HCT116 (cell line): ENCODE measurements around the gene AKT1. TPM values are rescaled to one million over a fixed set of nuclear protein-coding genes. Genes with fewer than 3 reads are reported as not detected.

ENCODE experiments used
- ATAC-seq: fragments of 200-7000 bp; cut with Tn5 transposase; 2 replicates; pipeline ENCODE4 v1.9.1; 2020; ENCODE audit warnings: mild to moderate bottlenecking, moderate library complexity
- BruUV-seq: library from RNA; stranded (reverse); fragments of 400-500 nt; replicated peaks from 2 replicates; lab custom pipeline; 2021; lab: Mats Ljungman, UMichigan
- CTCF ChIA-PET: fragments of 300-600 bp; sonication (Branson Sonifier 250); formaldehyde crosslinking; loops from one replicate; lab custom pipeline; 2021; ENCODE audit warnings: antibody characterized with exemption; lab: Charles Lee
- POLR2A ChIA-PET: fragments of 300-600, 350-600 bp; sonication (Branson Sonifier 250); formaldehyde crosslinking; loops from one replicate; lab custom pipeline; 2021; ENCODE audit warnings: antibody characterized with exemption; lab: Charles Lee
- RAD21 ChIA-PET, 2 experiments: fragments of 300-600 bp; sonication (Branson Sonifier 250); formaldehyde crosslinking; loops; one replicate each; lab custom pipeline; 2023; ENCODE audit warnings: low total read pairs in 2 of 2; ENCODE audit not compliant: uncharacterized antibody in 2 of 2, unreplicated experiment in 2 of 2, low non-redundant PET in 1 of 2; lab: Charles Lee
- DNase-seq: peaks from one replicate; pipeline ENCODE4 v3.0.0-alpha.2; 2010; ENCODE audit warnings: low read depth, low spot score
- H2AFZ ChIP-seq: fragments of 200-600 bp; shearing (Covaris generic), sonication (generic); 2 replicates; pipeline ENCODE4 v1.6.1; 2017; ENCODE audit warnings: low read depth, mixed run types, mixed read lengths, antibody characterized with exemption, low read length; ENCODE audit not compliant: poor library complexity, severe bottlenecking
- H3K27ac ChIP-seq: 2 replicates; pipeline ENCODE4 v1.5.1; 2012; ENCODE audit warnings: low read depth, low read length
- H3K27me3 ChIP-seq: fragments of 200-600 bp; sonication (generic); 2 replicates; pipeline ENCODE4 v1.6.1; 2016; ENCODE audit warnings: mixed run types, low read length, mixed read lengths; ENCODE audit not compliant: insufficient read depth
- H3K36me3 ChIP-seq, 2 experiments: fragments of 200-500 bp in 1 of 2; fragments of 200-600 bp in 1 of 2; sonication (Bioruptor generic) in 1 of 2; sonication (generic) in 1 of 2; 2 replicates each; pipeline versions ENCODE4 v1.5.1 to v1.6.1; 2014 to 2016; ENCODE audit warnings: low read length in 2 of 2, inconsistent platforms in 1 of 2, mixed read lengths in 1 of 2, mixed run types in 1 of 2; ENCODE audit not compliant: insufficient read depth in 2 of 2, control insufficient read depth in 1 of 2
- H3K4me1 ChIP-seq, 2 experiments: fragments of 200-600 bp in 1 of 2; sonication (generic) in 1 of 2; 2 replicates each; pipeline versions ENCODE4 v1.5.1 to v1.6.1; 2012 to 2017; ENCODE audit warnings: low read length in 2 of 2, inconsistent platforms in 1 of 2, mild to moderate bottlenecking in 1 of 2, mixed read lengths in 1 of 2, mixed run types in 1 of 2, moderate library complexity in 1 of 2; ENCODE audit not compliant: insufficient read depth in 2 of 2, control insufficient read depth in 1 of 2
- H3K4me2 ChIP-seq: fragments of 200-600 bp; sonication (generic); 2 replicates; pipeline ENCODE4 v1.6.1; 2017; ENCODE audit warnings: mixed run types, low read length, mixed read lengths
- H3K4me3 ChIP-seq, 2 experiments: fragments of 200-600 bp in 1 of 2; sonication (generic) in 1 of 2; replicated peaks in 1 of 2; 2 replicates each; pipeline ENCODE4 v1.5.1; 2011 to 2016; ENCODE audit warnings: low read length in 2 of 2, control low read depth in 1 of 2, low read depth in 1 of 2, mild to moderate bottlenecking in 1 of 2, mixed read lengths in 1 of 2, mixed run types in 1 of 2
- H3K79me2 ChIP-seq: fragments of 200-600 bp; sonication (generic); 2 replicates; pipeline ENCODE4 v1.6.1; 2017; ENCODE audit warnings: mild to moderate bottlenecking, mixed run types, low read length, moderate library complexity, mixed read lengths; ENCODE audit not compliant: insufficient read depth
- H3K9ac ChIP-seq: fragments of 200-600 bp; sonication (generic); 2 replicates; pipeline ENCODE4 v1.6.1; 2016; ENCODE audit warnings: low read length, mixed read lengths
- H3K9me2 ChIP-seq: fragments of 200-600 bp; sonication (generic), shearing (Covaris generic); 2 replicates; pipeline ENCODE4 v1.6.1; 2017; ENCODE audit warnings: mixed run types, mild to moderate bottlenecking, moderate library complexity; ENCODE audit not compliant: insufficient read depth
- H3K9me3 ChIP-seq, 2 experiments: fragments of 200-500 bp in 1 of 2; fragments of 200-600 bp in 1 of 2; sonication (Bioruptor generic) in 1 of 2; sonication (generic) in 1 of 2; 2 replicates each; pipeline ENCODE4 v1.6.1; 2014 to 2017; ENCODE audit warnings: low read length in 2 of 2, mixed read lengths in 2 of 2, inconsistent platforms in 1 of 2, low read depth in 1 of 2, mild to moderate bottlenecking in 1 of 2, mixed run types in 1 of 2, moderate library complexity in 1 of 2; ENCODE audit not compliant: control insufficient read depth in 1 of 2, insufficient read depth in 1 of 2
- H4K20me1 ChIP-seq: fragments of 200-600 bp; sonication (generic), shearing (Covaris generic); 2 replicates; pipeline ENCODE4 v1.6.1; 2017; ENCODE audit warnings: mixed run types, mild to moderate bottlenecking, moderate library complexity; ENCODE audit not compliant: insufficient read depth
- ATF3 ChIP-seq: IDR thresholded peaks from 2 replicates; pipeline ENCODE4 v1.6.1; 2012
- CBX3 ChIP-seq: IDR thresholded peaks from 2 replicates; pipeline ENCODE4 v1.6.1; 2012; ENCODE audit warnings: low read depth
- CEBPB ChIP-seq: IDR thresholded peaks from 2 replicates; pipeline ENCODE4 v1.6.1; 2012; ENCODE audit warnings: low read depth
- CTCF ChIP-seq, 3 experiments: fragments of 200-600 bp in 1 of 3; sonication (generic) in 1 of 3; IDR thresholded peaks in 2 of 3; conservative IDR thresholded peaks in 1 of 3; 2 replicates each; pipeline ENCODE4 v1.5.1; 2012 to 2017; ENCODE audit warnings: low read depth in 2 of 3, low read length in 2 of 3, antibody characterized with exemption in 1 of 3, borderline replicate concordance in 1 of 3, control low read depth in 1 of 3, mild to moderate bottlenecking in 1 of 3, mixed read lengths in 1 of 3, mixed run types in 1 of 3, moderate library complexity in 1 of 3; ENCODE audit not compliant: insufficient read depth in 1 of 3
- EZH2 ChIP-seq: fragments of 200-600 bp; sonication (generic); IDR thresholded peaks from 2 replicates; pipeline ENCODE4 v1.6.1; 2017; ENCODE audit warnings: antibody characterized with exemption, mixed run types
- JUND ChIP-seq: IDR thresholded peaks from 2 replicates; pipeline ENCODE4 v1.6.1; 2012
- POLR2AphosphoS5 ChIP-seq: IDR thresholded peaks from 2 replicates; pipeline ENCODE4 v1.6.1; 2011; ENCODE audit warnings: mild to moderate bottlenecking, low read depth, low read length, moderate library complexity
- REST ChIP-seq: IDR thresholded peaks from 2 replicates; pipeline ENCODE4 v1.6.1; 2012; ENCODE audit warnings: low read depth
- SP1 ChIP-seq: IDR thresholded peaks from 2 replicates; pipeline ENCODE4 v1.6.1; 2012; ENCODE audit warnings: low read depth
- SRF ChIP-seq: IDR thresholded peaks from 2 replicates; pipeline ENCODE4 v1.6.1; 2012; ENCODE audit warnings: low read depth
- TCF7L2 ChIP-seq: IDR thresholded peaks from 2 replicates; pipeline ENCODE4 v1.7.0; 2011; ENCODE audit warnings: borderline replicate concordance, inconsistent platforms; ENCODE audit not compliant: insufficient read depth, insufficient read length; ENCODE audit errors: extremely low read depth
- ZNF274 ChIP-seq: fragments of 200-500 bp; sonication (Bioruptor generic); IDR thresholded peaks from 2 replicates; pipeline ENCODE4 v1.6.1; 2014; ENCODE audit warnings: mild to moderate bottlenecking, low read depth, low read length, inconsistent platforms
- intact Hi-C: fragments of 100-400 bp; cut with micrococcal nuclease; formaldehyde crosslinking; loops from 2 replicates; pipeline ENCODE4 v1.10.0; 2022
- total RNA-seq: library from RNA; stranded (reverse); gene quantifications from one replicate; pipeline ENCODE4 v1.2.1, GENCODE V29; 2021; ENCODE audit not compliant: unreplicated experiment

AKT1 gene
- total RNA-seq, 1 experiment from 2014 or later: 152 TPM

GRCh38 chr14:104757681-104758392, 37.7 kb downstream of the AKT1 start:
- H3K79me2 ChIP-seq: peaks cover 53% of the 10 kb centered on the region
- no peaks in the 10 kb centered on the region for H3K9me2 ChIP-seq
- no peaks in the 10 kb centered on the region for H3K27me3 ChIP-seq
- no peak for ATAC-seq
- H3K4me1 ChIP-seq: peaks cover 9 to 12% of the 10 kb centered on the region in 2 experiments
- no peak for DNase-seq
- no peak overlapping the region for H3K4me3 ChIP-seq
- ChIA-PET POLR2A (no interaction called here), CTCF (no interaction called here), RAD21 (no interaction called here)
- H3K27ac ChIP-seq: no peak overlapping the region
- no peaks in the 10 kb centered on the region for H4K20me1 ChIP-seq
- BruUV-seq: no TSS peak
- H3K9me3 ChIP-seq: no peaks in the 10 kb centered on the region
- peaks cover 21 to 22% of the 10 kb centered on the region in 2 experiments; a peak in 3 of 4 replicates for H3K36me3 ChIP-seq
- intact Hi-C loops: no loop called here
- H3K9ac ChIP-seq: no peak overlapping the region
- no peak overlapping the region for H2AFZ ChIP-seq
- TF ChIP-seq POLR2AphosphoS5 (no peak), JUND (no peak), ZNF274 (no peak), ATF3 (no peak), CEBPB (no peak), EZH2 (no peak), SP1 (no peak), REST (no peak), SRF (no peak), CTCF (IDR thresholded peaks at IDR 0.05 in 2 of 3, conservative IDR thresholded peaks at IDR 0.05 in 1 of 3; ENCODE audit: borderline replicate concordance in 1 of 3, insufficient read depth in 1 of 3, low read depth in 2 of 3, low read length in 2 of 3) (no peak), TCF7L2 (no peak), CBX3 (no peak)
- TF ChIP-seq, all 23 proteins: peak for 0
- H3K4me2 ChIP-seq: no peak overlapping the region
